Posterior vena cava (tissue), 2 donors: ENCODE measurements around the gene CIZ1. TPM values are rescaled to one million over a fixed set of nuclear protein-coding genes. Genes with fewer than 3 reads are reported as not detected.

Source experiments
- DNase-seq: peaks from one replicate; pipeline ENCODE4 v3.0.0-alpha.2; 2020; ENCODE audit warnings: low spot score
- intact Hi-C, 2 donors: fragments of 100-400 bp; cut with DNase I; formaldehyde crosslinking; loops; one replicate each; pipeline versions ENCODE4 v1.14.1 to v1.14.2; 2022 to 2023
- total RNA-seq, 2 donors: library from RNA; stranded (reverse); fragmentation: NEBNext Ultra II Directional; extraction: Animal tissue kit (Norgen Biotek cat#: 25700); gene quantifications; one replicate each; pipeline ENCODE4 v1.2.1, GENCODE V29; 2021
- donor health status: DM: yes; HTN: yes; CAD: no.
- donor health status: DM: yes; HTN: yes; CAD: no.

CIZ1 gene
- total RNA-seq, 2 donors from 2014 or later = 88.3 to 99.4 TPM

- intact Hi-C loops = no loop called here
- DNase-seq = peak; percentile 78
Observed at GRCh38 chr9:128120061-128120740, 71.2 kb downstream of the CIZ1 start.

DNA sequence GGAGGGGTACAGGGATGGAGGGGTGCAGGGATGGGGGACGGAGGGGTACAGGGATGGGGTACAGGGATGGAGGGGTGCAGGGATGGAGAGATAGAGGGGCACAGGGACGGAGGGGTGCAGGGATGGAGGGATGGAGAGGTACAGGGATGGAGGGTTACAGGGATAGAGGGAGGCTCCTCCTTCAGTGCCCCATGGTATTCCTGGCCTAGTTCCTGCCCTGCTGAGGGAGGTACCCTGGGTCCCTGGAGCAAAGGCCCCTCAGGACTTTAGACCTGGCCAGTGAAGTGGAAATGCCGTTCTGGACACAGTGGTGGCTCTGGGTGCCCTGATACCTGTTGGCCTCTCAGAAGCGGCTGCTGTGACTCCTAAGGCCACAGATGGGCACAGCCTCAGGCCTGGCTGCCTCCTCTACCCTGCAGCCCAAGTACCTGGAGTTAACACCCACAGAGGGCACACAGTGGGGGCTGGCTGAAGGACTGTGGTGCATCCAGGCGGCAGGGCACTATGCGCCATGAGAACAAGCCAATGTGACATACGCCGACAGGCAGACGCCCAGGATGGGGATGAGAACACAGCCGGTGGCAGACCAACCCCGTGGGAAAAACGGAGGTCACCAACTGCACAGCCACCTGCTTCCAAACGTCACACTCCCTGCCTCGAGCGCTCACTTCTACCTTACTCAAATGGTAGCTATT, 72.3 kb downstream of the CIZ1 start:
- peak; percentile 73 for DNase-seq

GRCh38 chr9:128118472-128118857, 72.9 kb downstream of the CIZ1 start:
- no peak for DNase-seq
- intact Hi-C loops = loop anchor here in 1 of 2 donors (5.0 to 10.0 kb wide), 2 partner anchors 176 to 244 kb away; partner anchors contain the start of gene AK1

More for the DNA sequence above, 72.3 kb downstream of the CIZ1 start:
- intact Hi-C loops = loop anchor here in 1 of 2 donors (5.0 to 10.0 kb wide), 2 partner anchors 177 to 244 kb away; partner anchors contain the start of gene AK1

- DNase-seq = peak; percentile 99
- intact Hi-C loops = loop anchor here in 1 of 2 donors (5.0 to 10.0 kb wide), 2 partner anchors 176 to 243 kb away; partner anchors contain the start of gene AK1
Observed at GRCh38 chr9:128117613-128118471, 73.5 kb downstream of the CIZ1 start.

GRCh38 chr9:128116104-128117083, 75.0 kb downstream of the CIZ1 start:
- intact Hi-C loops = loop anchor here in 1 of 2 donors (5.0 to 10.0 kb wide), 2 partner anchors 174 to 242 kb away; partner anchors contain the start of gene AK1
- DNase-seq = peak; percentile 56

Other genes starting within 250 kb of the CIZ1 start
- 10 to 100 TPM; 54.3 to 56.9 TPM for gene EEIG1, start 210.6 kb downstream of the CIZ1 start, total RNA-seq
- gene NAIF1, start 124.3 kb downstream of the CIZ1 start, total RNA-seq = 1 to 10 TPM; 6.0 to 7.1 TPM
- gene SLC25A25, start 123.3 kb downstream of the CIZ1 start, total RNA-seq = 10 to 100 TPM; 22.9 to 35.2 TPM
- gene PTGES2, start 63.8 kb downstream of the CIZ1 start, total RNA-seq = 10 to 100 TPM; 38.6 to 38.9 TPM
- under 1 TPM; 0.67 to 0.69 TPM for gene LCN2, start 42.1 kb downstream of the CIZ1 start, total RNA-seq
- gene BBLN, start 31.3 kb downstream of the CIZ1 start, total RNA-seq = 10 to 100 TPM; 41.9 to 49.1 TPM
- gene DNM1, start 11.8 kb upstream of the CIZ1 start, total RNA-seq = 10 to 100 TPM; 19.0 to 46.5 TPM
- gene GOLGA2, start 84.4 kb upstream of the CIZ1 start, total RNA-seq = 100 to 1,000 TPM; 123 to 130 TPM
- 10 to 100 TPM; 11.5 to 16.7 TPM for gene SWI5, start 84.7 kb upstream of the CIZ1 start, total RNA-seq
- gene TRUB2, start 130.9 kb upstream of the CIZ1 start, total RNA-seq = 10 to 100 TPM; 11.8 to 15.7 TPM
- 10 to 100 TPM; 16.0 to 20.0 TPM for gene COQ4, start 131.3 kb upstream of the CIZ1 start, total RNA-seq
- 10 to 100 TPM; 15.9 to 22.3 TPM for gene SLC27A4, start 149.0 kb upstream of the CIZ1 start, total RNA-seq
- gene URM1, start 179.8 kb upstream of the CIZ1 start, total RNA-seq = 10 to 100 TPM; 44.0 to 44.5 TPM
- gene CERCAM, start 229.3 kb upstream of the CIZ1 start, total RNA-seq = 10 to 100 TPM; 64.1 to 97.6 TPM